PC-9 (cell line): Measurements from ENCODE around the gene OR13C5.
"Not testable (repeated sequence)": the region's sequence is repeated elsewhere in the genome, so short reads cannot be mapped to it uniquely, and the experiment has no call there.

Experiments used
- EZH2 ChIP-seq: fragments of 200-600 bp; sonication (generic); IDR thresholded peaks from 2 replicates; pipeline ENCODE4 v1.8.0; 2017; ENCODE audit warnings: antibody characterized with exemption, low read depth
- TF ChIP-seq, protein P1 (sequence below): fragments of 200-600 bp; sonication (generic); conservative IDR thresholded peaks from 2 replicates; pipeline ENCODE4 v1.6.1; 2017; ENCODE audit warnings: mixed run types, antibody characterized with exemption, mild to moderate bottlenecking, moderate library complexity

DNA sequence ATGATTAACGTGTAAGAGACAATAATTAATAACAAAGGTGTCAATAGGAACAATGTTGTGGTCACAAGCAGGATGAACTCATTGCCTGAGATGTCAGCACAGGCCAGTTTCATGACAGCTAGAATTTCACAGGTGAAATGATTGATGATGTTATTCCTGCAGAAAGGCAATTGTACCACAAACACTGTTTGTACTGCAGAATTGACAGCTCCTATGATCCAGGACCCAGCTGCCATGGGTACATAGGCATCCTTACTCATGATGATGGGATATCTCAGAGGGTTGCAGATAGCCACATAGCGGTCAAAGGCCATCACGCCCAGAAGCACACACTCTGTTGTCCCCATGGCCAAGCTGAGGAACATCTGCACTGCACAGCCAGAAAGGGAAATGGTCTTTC, 464 bp downstream of the OR13C5 start:
- TF ChIP-seq, protein P1, sequence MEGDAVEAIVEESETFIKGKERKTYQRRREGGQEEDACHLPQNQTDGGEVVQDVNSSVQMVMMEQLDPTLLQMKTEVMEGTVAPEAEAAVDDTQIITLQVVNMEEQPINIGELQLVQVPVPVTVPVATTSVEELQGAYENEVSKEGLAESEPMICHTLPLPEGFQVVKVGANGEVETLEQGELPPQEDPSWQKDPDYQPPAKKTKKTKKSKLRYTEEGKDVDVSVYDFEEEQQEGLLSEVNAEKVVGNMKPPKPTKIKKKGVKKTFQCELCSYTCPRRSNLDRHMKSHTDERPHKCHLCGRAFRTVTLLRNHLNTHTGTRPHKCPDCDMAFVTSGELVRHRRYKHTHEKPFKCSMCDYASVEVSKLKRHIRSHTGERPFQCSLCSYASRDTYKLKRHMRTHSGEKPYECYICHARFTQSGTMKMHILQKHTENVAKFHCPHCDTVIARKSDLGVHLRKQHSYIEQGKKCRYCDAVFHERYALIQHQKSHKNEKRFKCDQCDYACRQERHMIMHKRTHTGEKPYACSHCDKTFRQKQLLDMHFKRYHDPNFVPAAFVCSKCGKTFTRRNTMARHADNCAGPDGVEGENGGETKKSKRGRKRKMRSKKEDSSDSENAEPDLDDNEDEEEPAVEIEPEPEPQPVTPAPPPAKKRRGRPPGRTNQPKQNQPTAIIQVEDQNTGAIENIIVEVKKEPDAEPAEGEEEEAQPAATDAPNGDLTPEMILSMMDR, result not testable (repeated sequence)
- not testable (repeated sequence) for TF ChIP-seq EZH2
